Measurements from ENCODE around the gene MED23. TPM values are rescaled to one million over a fixed set of nuclear protein-coding genes. Genes with fewer than 3 reads are reported as not detected.
A peak's percentile ranks its signal among the peaks of the same experiment; 100 is the strongest.

The MED23 gene
- total and polyA plus RNA-seq, 8 donors: 9.7 to 22.8 (median 13.2) TPM

DNA sequence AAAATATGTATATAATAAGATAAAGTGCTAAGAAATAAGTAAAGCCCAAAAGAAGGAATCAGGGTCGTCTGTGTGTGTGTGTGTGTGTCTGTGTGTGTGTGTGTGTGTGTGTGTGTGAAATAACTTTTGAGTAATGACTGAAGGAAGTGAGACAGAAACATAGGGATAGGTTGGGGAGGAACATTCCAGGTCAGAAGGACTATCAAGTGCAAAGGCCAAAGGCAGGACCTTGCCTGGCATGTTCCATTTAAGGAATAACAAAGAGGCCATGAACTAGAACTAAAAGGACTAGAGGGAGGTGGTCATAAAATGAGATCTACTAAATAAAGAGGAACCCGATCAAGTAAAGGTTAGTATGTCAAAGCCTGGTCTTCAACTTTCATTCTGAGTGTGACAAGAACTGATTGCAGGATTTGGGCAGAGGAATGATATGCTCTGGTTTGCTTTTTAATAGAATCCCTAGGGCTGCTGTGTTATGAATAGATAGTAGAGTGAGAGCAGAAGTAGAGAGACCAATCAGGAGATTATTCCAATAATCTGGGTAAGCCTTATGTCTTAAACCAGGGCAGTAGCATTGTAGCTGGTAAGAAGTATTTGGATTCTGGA lies 15.9 kb upstream of the MED23 start:
- Histone ChIP-seq H3K4me1 (no peaks in the 10 kb centered on the region), H3K4me3 (no peak overlapping the region), H3K9me3 (no peaks in the 10 kb centered on the region), H3K27ac (no peak overlapping the region), H3K36me3 (no peaks in the 10 kb centered on the region), H3K27me3 (no peaks in the 10 kb centered on the region)
- TF ChIP-seq, protein P1, sequence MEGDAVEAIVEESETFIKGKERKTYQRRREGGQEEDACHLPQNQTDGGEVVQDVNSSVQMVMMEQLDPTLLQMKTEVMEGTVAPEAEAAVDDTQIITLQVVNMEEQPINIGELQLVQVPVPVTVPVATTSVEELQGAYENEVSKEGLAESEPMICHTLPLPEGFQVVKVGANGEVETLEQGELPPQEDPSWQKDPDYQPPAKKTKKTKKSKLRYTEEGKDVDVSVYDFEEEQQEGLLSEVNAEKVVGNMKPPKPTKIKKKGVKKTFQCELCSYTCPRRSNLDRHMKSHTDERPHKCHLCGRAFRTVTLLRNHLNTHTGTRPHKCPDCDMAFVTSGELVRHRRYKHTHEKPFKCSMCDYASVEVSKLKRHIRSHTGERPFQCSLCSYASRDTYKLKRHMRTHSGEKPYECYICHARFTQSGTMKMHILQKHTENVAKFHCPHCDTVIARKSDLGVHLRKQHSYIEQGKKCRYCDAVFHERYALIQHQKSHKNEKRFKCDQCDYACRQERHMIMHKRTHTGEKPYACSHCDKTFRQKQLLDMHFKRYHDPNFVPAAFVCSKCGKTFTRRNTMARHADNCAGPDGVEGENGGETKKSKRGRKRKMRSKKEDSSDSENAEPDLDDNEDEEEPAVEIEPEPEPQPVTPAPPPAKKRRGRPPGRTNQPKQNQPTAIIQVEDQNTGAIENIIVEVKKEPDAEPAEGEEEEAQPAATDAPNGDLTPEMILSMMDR (IDR thresholded peaks at IDR 0.05): no peak
- DNase-seq (no peak), FAIRE-seq (no peak), ATAC-seq (no peak)
- WGBS, 2 donors: 59 to 64% methylated on average over 2 of the region's 2 CpGs
- intact Hi-C loops (cut with DNase I): no loop called here

DNA sequence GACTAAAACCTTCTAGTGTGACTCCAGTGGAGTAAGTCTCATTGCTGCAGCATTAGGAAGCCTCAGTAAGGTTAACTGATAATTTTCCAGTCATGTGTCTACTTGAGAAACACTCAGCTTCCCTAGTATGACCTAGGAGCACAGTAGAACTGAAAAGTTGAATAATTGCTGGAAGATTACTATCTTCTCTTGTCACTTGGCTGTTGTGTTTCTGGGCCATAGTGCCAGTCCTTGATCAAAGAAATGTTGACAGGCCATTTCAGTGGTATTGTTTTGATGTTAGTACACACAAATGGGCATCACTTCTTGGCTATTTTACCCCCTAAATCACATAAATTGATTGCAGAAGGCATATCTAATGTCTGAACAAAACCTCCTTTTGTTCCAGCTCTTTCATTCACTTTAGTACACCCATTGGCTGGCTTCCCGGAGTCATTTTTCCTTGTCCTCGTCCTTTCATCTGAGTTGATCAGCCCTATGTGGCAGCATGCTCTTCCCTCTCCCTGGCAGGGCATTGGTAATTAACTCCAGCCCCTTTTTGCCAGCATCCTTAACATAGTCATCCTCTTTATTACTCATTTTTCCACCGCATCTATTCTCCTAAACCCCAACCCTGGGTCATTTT lies 15.1 kb upstream of the MED23 start:
- no peak overlapping the region for H3K4me3 ChIP-seq
- ATAC-seq (peak in 3 of 4 donors; percentile 30 to 75 (median 75)), DNase-seq (peak in 3 of 6 donors; percentile 11 to 38 (median 22)), FAIRE-seq (no peak)
- no peak overlapping the region for H3K27ac ChIP-seq
- H3K9me3 ChIP-seq: no peaks in the 10 kb centered on the region
- TF ChIP-seq, protein P1 (IDR thresholded peaks at IDR 0.05): no peak
- intact Hi-C loops (cut with DNase I): no loop called here
- no peaks in the 10 kb centered on the region for H3K4me1 ChIP-seq
- 37 to 40% methylated on average over 3 of the region's 3 CpGs for WGBS, 2 donors
- H3K36me3 ChIP-seq: no peaks in the 10 kb centered on the region
- H3K27me3 ChIP-seq: no peaks in the 10 kb centered on the region

DNA sequence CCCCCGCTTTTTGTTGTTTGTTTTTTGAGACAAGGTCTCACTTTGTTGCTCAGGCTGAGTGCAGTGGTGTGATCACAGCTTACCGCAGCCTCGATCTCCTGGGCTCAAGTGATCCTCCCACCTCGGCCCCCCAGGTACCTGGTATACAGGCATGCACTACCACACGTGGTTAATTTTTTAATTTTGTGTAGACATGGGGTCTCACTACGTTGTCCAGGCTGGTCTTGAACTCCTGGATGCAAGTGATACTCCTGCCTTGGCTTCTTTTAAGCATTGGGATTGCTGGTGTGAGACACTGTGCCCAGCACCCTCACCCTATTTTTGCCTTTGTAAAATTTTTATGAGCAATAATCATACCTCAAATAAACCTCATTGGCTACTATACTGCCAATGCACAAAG lies 14.5 kb upstream of the MED23 start:
- FAIRE-seq (no peak), ATAC-seq (no peak), DNase-seq (no peak)
- H3K4me1 ChIP-seq: no peaks in the 10 kb centered on the region
- no peaks in the 10 kb centered on the region for H3K9me3 ChIP-seq
- no peaks in the 10 kb centered on the region for H3K27me3 ChIP-seq
- intact Hi-C loops (cut with DNase I): no loop called here
- no peak overlapping the region for H3K4me3 ChIP-seq
- TF ChIP-seq, protein P1 (IDR thresholded peaks at IDR 0.05): no peak
- H3K36me3 ChIP-seq: no peaks in the 10 kb centered on the region
- WGBS, 2 donors: 69 to 79% methylated on average over 6 of the region's 6 CpGs
- no peak overlapping the region for H3K27ac ChIP-seq

DNA sequence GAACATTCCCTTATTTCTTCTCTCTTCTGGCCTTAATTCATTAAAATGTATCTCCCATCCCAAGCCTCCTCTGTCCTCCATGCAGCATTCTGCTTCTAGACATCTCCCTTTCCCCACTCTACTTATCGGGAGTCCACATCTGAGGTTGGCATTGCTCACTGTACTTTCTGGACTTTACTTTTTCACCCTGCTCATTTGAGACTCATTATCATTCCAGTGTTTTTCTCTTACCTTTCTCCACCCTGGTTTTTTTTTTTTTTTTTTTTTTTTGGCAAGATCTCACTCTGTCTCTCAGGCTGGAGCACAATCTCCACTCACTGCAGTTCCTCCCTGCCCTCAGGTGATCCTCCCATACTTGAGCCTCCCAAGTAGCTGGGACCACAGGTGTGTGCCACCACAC lies 13.5 kb upstream of the MED23 start:
- Histone ChIP-seq H3K36me3 (no peaks in the 10 kb centered on the region), H3K9me3 (no peaks in the 10 kb centered on the region), H3K4me3 (no peak overlapping the region), H3K27me3 (no peaks in the 10 kb centered on the region), H3K4me1 (no peaks in the 10 kb centered on the region), H3K27ac (no peak overlapping the region)
- WGBS, 2 donors: 93 to 95% methylated on average over 1 of the region's 1 CpG
- TF ChIP-seq, protein P1 (IDR thresholded peaks at IDR 0.05): no peak
- intact Hi-C loops (cut with DNase I): no loop called here
- no peak for ATAC-seq
- DNase-seq: no peak
- FAIRE-seq: no peak

DNA sequence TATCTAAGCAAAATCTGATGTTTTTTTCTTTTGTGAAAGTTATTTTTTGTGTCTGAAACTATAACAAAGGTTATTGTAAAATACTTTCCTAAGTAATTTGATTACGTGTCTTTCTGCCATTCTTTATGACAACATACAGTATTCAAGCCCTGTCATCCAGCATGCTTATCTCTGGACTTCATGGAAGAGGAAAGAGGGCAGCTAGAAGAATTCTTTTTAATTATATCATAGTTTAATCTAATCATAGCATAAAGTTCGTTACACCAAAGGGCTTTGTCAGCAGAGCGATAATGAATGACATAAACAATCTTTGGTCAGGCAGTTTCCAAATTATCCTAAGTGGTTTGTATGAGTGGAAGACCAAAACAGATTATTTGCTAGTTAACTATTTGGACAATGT lies 12.5 kb upstream of the MED23 start:
- DNase-seq (no peak), ATAC-seq (no peak), FAIRE-seq (no peak)
- TF ChIP-seq, protein P1 (IDR thresholded peaks at IDR 0.05): no peak
- no peaks in the 10 kb centered on the region for H3K9me3 ChIP-seq
- H3K4me1 ChIP-seq: no peaks in the 10 kb centered on the region
- H3K27ac ChIP-seq: no peak overlapping the region
- no peaks in the 10 kb centered on the region for H3K27me3 ChIP-seq
- no peak overlapping the region for H3K4me3 ChIP-seq
- H3K36me3 ChIP-seq: no peaks in the 10 kb centered on the region
- intact Hi-C loops (cut with DNase I): no loop called here
- WGBS, 2 donors: 79 to 81% methylated on average over 3 of the region's 3 CpGs
